K562 (cell line): ENCODE measurements around the gene ZSCAN26. TPM values are rescaled to one million over a fixed set of nuclear protein-coding genes. Genes with fewer than 3 reads are reported as not detected.
A peak's percentile ranks its signal among the peaks of the same experiment; 100 is the strongest.

ENCODE experiments used
- ATF4 ChIP-seq: fragments of 450-650 bp; formaldehyde crosslinking; IDR thresholded peaks from 2 replicates; pipeline ENCODE4 v1.4.0; 2022; ENCODE audit warnings: mild to moderate bottlenecking, moderate library complexity
- ATF7 ChIP-seq: fragments of 450-650 bp; IDR thresholded peaks from 2 replicates; pipeline ENCODE4 v1.7.1; 2014; ENCODE audit warnings: mild to moderate bottlenecking, moderate library complexity
- CTCFL ChIP-seq: IDR thresholded peaks from 2 replicates; pipeline ENCODE4 v1.6.1; 2011; ENCODE audit warnings: borderline replicate concordance, low read depth, mild to moderate bottlenecking, moderate library complexity, low read length; ENCODE audit not compliant: insufficient read depth, poor library complexity, severe bottlenecking
- EP300 ChIP-seq: IDR thresholded peaks from 2 replicates; pipeline ENCODE4 v1.6.1; 2012; ENCODE audit warnings: low read length, improper control_type of control experiment
- FOXK2 ChIP-seq, 2 experiments: fragments of 450-650 bp; IDR thresholded peaks in 1 of 2; conservative IDR thresholded peaks in 1 of 2; 2 replicates each; pipeline ENCODE4 v1.6.1; 2016; ENCODE audit warnings: low read depth in 2 of 2, mild to moderate bottlenecking in 1 of 2
- HLTF ChIP-seq: fragments of 450-650 bp; IDR thresholded peaks from 2 replicates; pipeline ENCODE4 v1.6.1; 2016
- HMBOX1 ChIP-seq: sonication (generic); IDR thresholded peaks from 2 replicates; pipeline ENCODE4 v1.6.1; 2016
- KAT7 ChIP-seq: sonication (generic); formaldehyde crosslinking; IDR thresholded peaks from 2 replicates; pipeline ENCODE4 v1.8.0; 2022; ENCODE audit warnings: missing genetic modification reagents, mild to moderate bottlenecking, borderline replicate concordance
- MLX ChIP-seq, 2 experiments: fragments of 450-650 bp in 1 of 2; sonication (generic) in 1 of 2; formaldehyde crosslinking; conservative IDR thresholded peaks; 2 replicates each; pipeline versions ENCODE4 v1.4.0 to v1.8.1; 2020 to 2022; ENCODE audit warnings: mild to moderate bottlenecking in 1 of 2, missing genetic modification reagents in 1 of 2
- STAT5A ChIP-seq: IDR thresholded peaks from 2 replicates; pipeline ENCODE4 v1.6.1; 2012; ENCODE audit warnings: low read length, inconsistent platforms, borderline replicate concordance
- STAT6 ChIP-seq: sonication (generic); formaldehyde crosslinking; IDR thresholded peaks from 2 replicates; pipeline ENCODE4 v1.8.1; 2023; ENCODE audit warnings: mild to moderate bottlenecking, missing genetic modification reagents
- ZKSCAN8 ChIP-seq: fragments of 200-800 bp; sonication (Bioruptor generic); IDR thresholded peaks from 2 replicates; pipeline ENCODE4 v1.6.1; 2016; ENCODE audit warnings: missing genetic modification characterization, missing compliant biosample characterization
- ZMIZ1 ChIP-seq, 2 experiments: fragments of 150-350 bp in 1 of 2; IDR thresholded peaks; 2 replicates each; pipeline ENCODE4 v1.6.1; 2012 to 2016; ENCODE audit warnings: low read depth in 2 of 2, low read length in 2 of 2, mild to moderate bottlenecking in 1 of 2, moderate library complexity in 1 of 2
- ZNF253 ChIP-seq: fragments of 250-450 bp; sonication (Bioruptor Pico); conservative IDR thresholded peaks from 2 replicates; pipeline ENCODE4 v1.6.1; 2021; ENCODE audit warnings: mild to moderate bottlenecking
- polyA plus RNA-seq, 8 experiments: library from polyadenylated mRNA; depleted of rRNA in 4 of 8; stranded (reverse) in 5 of 8; unstranded in 3 of 8; fragments of >200 nt; fragmentation: Nextera tagmentation in 2 of 8; fragmentation: Illumina TruSeq in 1 of 8; extraction: Ambion mirVana in 2 of 8; extraction: Trizol in 1 of 8; gene quantifications; 2 replicates each; pipeline versions ENCODE4 v1.2.1 to v1.2.3, GENCODE V29; 2011 to 2014; ENCODE audit warnings: inconsistent platforms in 1 of 8, missing spikeins in 1 of 8
- total RNA-seq, 7 experiments: library from RNA; depleted of rRNA in 6 of 7; stranded (reverse); fragments of >200 nt in 6 of 7; fragmentation: Illumina TruSeq in 2 of 7; extraction: Trizol in 2 of 7; gene quantifications; 2 replicates each; pipeline versions ENCODE4 v1.2.1 to v1.2.3, GENCODE V29; 2011 to 2021; ENCODE audit warnings: low replicate concordance in 1 of 7

The ZSCAN26 gene
- total and polyA plus RNA-seq, 9 of the 15 experiments (the other 6 are each of a cell fraction or from before 2014, with no cell fraction given) = 5.9 to 14.2 (median 10.5) TPM

- TF ChIP-seq CTCFL (peak; percentile 10), STAT5A (peak; percentile 28), ZNF253 (no peak), KAT7 (CRISPR knock-in tag) (no peak), ZKSCAN8 (CRISPR knock-in tag) (no peak), ZMIZ1 (IDR thresholded peaks at IDR 0.05; ENCODE audit: low read depth in 2 of 2, low read length in 2 of 2) (peak in 1 of 2 experiments; percentile 91; a peak in 2 of 4 replicates), ATF4 (CRISPR knock-in tag) (peak; percentile 65; the same call in 1 of the 2 replicates), HLTF (no peak), MLX (CRISPR knock-in tag; conservative IDR thresholded peaks at IDR 0.05) (peak in 1 of 2 experiments; percentile 90; a peak in 2 of 4 replicates), ATF7 (peak; percentile 15; the same call in 1 of the 2 replicates), HMBOX1 (peak; percentile 93), EP300 (peak; percentile 53), STAT6 (no peak), FOXK2 (conservative IDR thresholded peaks at IDR 0.05 in 1 of 2, IDR thresholded peaks at IDR 0.05 in 1 of 2; ENCODE audit: low read depth in 2 of 2) (no peak)
These were observed 46.4 kb upstream of the ZSCAN26 start (continued) for GRCh38 chr6:28220257-28221133.
